ENCODE results near the gene GOLGA1. TPM values are rescaled to one million over a fixed set of nuclear protein-coding genes. Genes with fewer than 3 reads are reported as not detected.
"Not testable (repeated sequence)": the region's sequence is repeated elsewhere in the genome, so short reads cannot be mapped to it uniquely, and the experiment has no call there.

Gene GOLGA1
- total and polyA plus RNA-seq, 10 of the 15 experiments (the other 5 are each of a cell fraction or from before 2014, with no cell fraction given), result 2.9 to 14.1 (median 8.1) TPM

- no peak overlapping the region for H3K9ac ChIP-seq (ENCODE audit: control insufficient read depth, insufficient read depth, low read length)
- ATAC-seq (no peak), FAIRE-seq (no peak), DNase-seq (ENCODE audit: low read depth, low spot score) (no peak)
- BruUV-seq (replicated peaks), result no TSS peak
- H3K27me3 ChIP-seq (replicated peaks in 1 of 2; ENCODE audit: control insufficient read depth in 2 of 2, insufficient read depth in 2 of 2, low read length in 1 of 2), result no peaks in the 10 kb centered on the region
- in situ Hi-C loops (cut with MboI), result no loop called here
- POLR2A ChIA-PET, result interaction anchor here (1.3 kb wide), 1 partner anchor 72 kb away, joined by 3 read pairs; no protein-coding TSS in a partner anchor
- SMC1A ChIA-PET (ENCODE audit: uncharacterized antibody, unreplicated experiment), result interaction anchor here (1.4 to 12.1 kb wide), 2 partner anchors 74 to 81 kb away, joined by 3 to 233 read pairs; partner anchors contain the start of genes NR6A1 and OLFML2A
- no peak overlapping the region for H3K27ac ChIP-seq (ENCODE audit: control insufficient read depth, insufficient read depth)
- intact Hi-C loops (cut with micrococcal nuclease; ENCODE audit: unreplicated experiment), result no loop called here
- WGBS (ENCODE audit: insufficient coverage, insufficient replicate concordance, low lambda C conversion rate, missing lambda C conversion rate), result 95% methylated on average over 5 of the region's 6 CpGs
- H3K36me3 ChIP-seq (ENCODE audit: control insufficient read depth in 2 of 2, insufficient read depth in 2 of 2, low read length in 1 of 2), result no peaks in the 10 kb centered on the region
- H2AFZ ChIP-seq (ENCODE audit: control insufficient read depth, low read depth, low read length), result no peak overlapping the region
- TF ChIP-seq LARP7 (IDR thresholded peaks at IDR 0.05) (no peak), BHLHE40 (IDR thresholded peaks at IDR 0.05; ENCODE audit: borderline replicate concordance in 1 of 2, low read depth in 2 of 2, low read length in 1 of 2) (no peak), SIX5 (IDR thresholded peaks at IDR 0.05; ENCODE audit: low read depth, low read length, severe bottlenecking) (no peak), HDGF (IDR thresholded peaks at IDR 0.05) (no peak), NR2F1 (conservative IDR thresholded peaks at IDR 0.05) (no peak), NR2C1 (IDR thresholded peaks at IDR 0.05) (no peak), JUNB (IDR thresholded peaks at IDR 0.05) (no peak), NFYB (IDR thresholded peaks at IDR 0.05; ENCODE audit: insufficient read depth, low read depth, low read length) (no peak), POLR2A (IDR thresholded peaks at IDR 0.05; ENCODE audit: low read depth, low read length) (no peak), EP300 (IDR thresholded peaks at IDR 0.05; ENCODE audit: borderline replicate concordance in 1 of 2, control insufficient read depth in 1 of 2, low read depth in 2 of 2, low read length in 2 of 2) (no peak), CREB1 (IDR thresholded peaks at IDR 0.05; ENCODE audit: low read depth) (no peak), SMAD1 (IDR thresholded peaks at IDR 0.05; ENCODE audit: low read depth, partially characterized antibody) (no peak), RCOR1 (conservative IDR thresholded peaks at IDR 0.05; ENCODE audit: low read depth, low read length) (no peak), RELA (IDR thresholded peaks at IDR 0.05; ENCODE audit: borderline replicate concordance, partially characterized antibody) (no peak), RB1 (IDR thresholded peaks at IDR 0.05; ENCODE audit: borderline replicate concordance) (no peak), POLR2AphosphoS2 (IDR thresholded peaks at IDR 0.05; ENCODE audit: low read depth, low read length) (no peak)
- H3K4me1 ChIP-seq (ENCODE audit: control insufficient read depth, insufficient read depth, low read length), result no peaks in the 10 kb centered on the region
- RAD21 ChIA-PET (ENCODE audit: unreplicated experiment), result interaction anchor here (0.9 to 2.1 kb wide), 2 partner anchors 68 to 70 kb away, joined by 3 to 7 read pairs; partner anchors contain the start of gene OLFML2A
- CTCF ChIA-PET, result interaction anchor here (0.6 to 26.5 kb wide), 4 partner anchors 15 to 396 kb away, joined by 3 to 575 read pairs (median 4); partner anchors contain the start of genes ARPC5L, NR6A1, OLFML2A and RPL35
- no peaks in the 10 kb centered on the region for H4K20me1 ChIP-seq (ENCODE audit: control insufficient read depth, insufficient read depth)
- H3K79me2 ChIP-seq (ENCODE audit: control insufficient read depth, insufficient read depth, low read length), result no peaks in the 10 kb centered on the region
- no peak overlapping the region for H3K4me2 ChIP-seq (ENCODE audit: control insufficient read depth, insufficient read depth)
- H3K4me3 ChIP-seq, result no peak overlapping the region
- no peaks in the 10 kb centered on the region for H3K9me3 ChIP-seq (replicated peaks; ENCODE audit: control insufficient read depth, insufficient read depth, low read length)
Measured at GRCh38 chr9:124846969-124847368, 93.9 kb downstream of the GOLGA1 start.

- ATAC-seq; H3K27me3 ChIP-seq (replicated peaks in 1 of 2; ENCODE audit: control insufficient read depth in 2 of 2, insufficient read depth in 2 of 2, low read length in 1 of 2); H4K20me1 ChIP-seq (ENCODE audit: control insufficient read depth, insufficient read depth); intact Hi-C loops (cut with micrococcal nuclease; ENCODE audit: unreplicated experiment); H3K4me3 ChIP-seq; H3K4me1 ChIP-seq (ENCODE audit: control insufficient read depth, insufficient read depth, low read length); H3K79me2 ChIP-seq (ENCODE audit: control insufficient read depth, insufficient read depth, low read length); POLR2A ChIA-PET; in situ Hi-C loops (cut with MboI); H3K9ac ChIP-seq (ENCODE audit: control insufficient read depth, insufficient read depth, low read length); H3K27ac ChIP-seq (ENCODE audit: control insufficient read depth, insufficient read depth); FAIRE-seq; DNase-seq (ENCODE audit: low read depth, low spot score); BruUV-seq (replicated peaks); H3K9me3 ChIP-seq (replicated peaks; ENCODE audit: control insufficient read depth, insufficient read depth, low read length); H2AFZ ChIP-seq (ENCODE audit: control insufficient read depth, low read depth, low read length); H3K36me3 ChIP-seq (ENCODE audit: control insufficient read depth in 2 of 2, insufficient read depth in 2 of 2, low read length in 1 of 2); H3K4me2 ChIP-seq (ENCODE audit: control insufficient read depth, insufficient read depth): not testable (repeated sequence)
- ChIA-PET CTCF (interaction anchor here (1.5 to 26.5 kb wide), 3 partner anchors 16 to 71 kb away, joined by 3 to 575 read pairs (median 6); partner anchors contain the start of genes ARPC5L, NR6A1, OLFML2A and RPL35), SMC1A (ENCODE audit: uncharacterized antibody, unreplicated experiment) (interaction anchor here (1.2 to 12.1 kb wide), 3 partner anchors 17 to 80 kb away, joined by 3 to 233 read pairs (median 3); partner anchors contain the start of genes NR6A1 and OLFML2A), RAD21 (ENCODE audit: unreplicated experiment) (interaction anchor here (2.1 kb wide), 1 partner anchor 70 kb away, joined by 7 read pairs; the partner anchor contains the start of gene OLFML2A)
- WGBS (ENCODE audit: insufficient coverage, insufficient replicate concordance, low lambda C conversion rate, missing lambda C conversion rate), result 76% methylated on average over 8 of the region's 9 CpGs
Measured at GRCh38 chr9:124846467-124846866, 94.4 kb downstream of the GOLGA1 start.
